GM21737 (cell line): ENCODE data around the gene ZBBX.

Source experiments
- ATAC-seq: cut with Tn5 transposase; IDR thresholded peaks from one replicate; pipeline ENCODE4 v1.9.1; 2021; ENCODE audit warnings: mild to moderate bottlenecking, moderate library complexity; ENCODE audit not compliant: unreplicated experiment

Gene ZBBX

GRCh38 chr3:167318996-167319615 is 61.0 kb downstream of the ZBBX start:
- no peak for ATAC-seq

GRCh38 chr3:167318306-167318705 is 61.8 kb downstream of the ZBBX start:
- no peak for ATAC-seq

DNA sequence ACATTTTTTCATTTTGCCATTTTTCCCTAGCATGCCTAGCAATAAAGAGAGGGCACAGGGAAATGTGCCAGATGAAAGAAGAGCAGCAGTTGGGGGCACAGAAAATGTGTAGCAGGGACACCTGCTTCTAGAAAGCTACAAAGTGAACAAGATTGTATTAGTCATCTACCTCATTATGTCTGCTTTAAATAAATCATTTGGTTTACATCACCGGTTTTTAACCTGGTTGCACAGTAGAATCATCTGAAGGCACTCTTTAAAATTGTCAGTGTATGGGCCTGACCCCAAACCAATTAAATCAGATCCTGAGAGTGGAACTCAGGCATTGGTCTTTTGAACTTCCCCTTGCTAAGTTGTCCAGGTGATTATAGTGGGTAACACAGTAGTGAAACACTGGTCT is 73.8 kb downstream of the ZBBX start:
- ATAC-seq, result no peak

DNA sequence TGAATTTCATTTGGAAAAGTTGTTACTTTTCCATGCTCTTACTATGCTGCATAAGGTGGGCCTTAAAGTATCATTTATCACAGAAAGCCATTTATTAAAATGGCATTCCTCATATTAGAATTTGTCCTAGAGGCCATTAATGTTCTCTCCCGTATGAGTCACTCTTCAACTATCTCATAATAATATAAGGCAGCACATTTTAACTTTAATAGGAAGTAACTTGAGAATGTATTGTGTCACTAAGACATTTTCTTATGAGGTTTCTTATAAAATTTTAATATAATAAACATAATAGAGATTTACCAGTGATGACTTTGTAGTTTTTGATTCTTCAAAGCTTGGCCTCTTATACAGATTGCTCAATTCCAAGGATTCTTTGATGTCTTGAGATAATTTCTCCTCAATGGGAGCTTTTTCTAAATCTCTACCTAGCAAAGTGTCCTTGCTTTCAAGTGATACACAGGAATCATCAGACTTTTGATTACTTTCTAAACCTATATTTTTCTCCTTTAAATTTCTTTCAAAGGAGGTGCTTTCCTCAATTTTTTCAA is 74.7 kb downstream of the ZBBX start:
- no peak for ATAC-seq

DNA sequence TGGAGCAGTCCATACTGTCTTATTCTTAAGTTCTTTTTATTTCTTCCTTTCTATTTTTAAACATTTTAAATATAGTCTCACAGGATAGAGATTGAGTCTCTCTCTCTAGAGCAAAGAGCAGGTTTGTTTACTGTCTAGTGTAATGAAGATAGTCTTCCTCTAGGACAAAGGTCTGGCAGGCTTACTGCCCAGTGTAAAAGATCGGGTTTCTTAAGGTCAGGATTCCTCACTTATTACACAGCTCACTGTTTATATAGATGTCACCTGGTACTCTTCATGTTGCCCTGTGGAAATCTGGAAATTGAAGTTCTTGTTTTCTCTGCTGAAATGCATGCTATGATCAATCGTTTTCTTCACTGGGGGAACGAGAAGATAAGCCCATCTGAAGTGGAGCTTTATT is 76.0 kb downstream of the ZBBX start:
- ATAC-seq, result no peak

GRCh38 chr3:167302678-167303077 is 77.4 kb downstream of the ZBBX start:
- ATAC-seq, result no peak

- ATAC-seq, result no peak
Measured at GRCh38 chr3:167300207-167300606, 79.9 kb downstream of the ZBBX start.

- ATAC-seq, result no peak
Measured at GRCh38 chr3:167289435-167289834, 90.7 kb downstream of the ZBBX start.

DNA sequence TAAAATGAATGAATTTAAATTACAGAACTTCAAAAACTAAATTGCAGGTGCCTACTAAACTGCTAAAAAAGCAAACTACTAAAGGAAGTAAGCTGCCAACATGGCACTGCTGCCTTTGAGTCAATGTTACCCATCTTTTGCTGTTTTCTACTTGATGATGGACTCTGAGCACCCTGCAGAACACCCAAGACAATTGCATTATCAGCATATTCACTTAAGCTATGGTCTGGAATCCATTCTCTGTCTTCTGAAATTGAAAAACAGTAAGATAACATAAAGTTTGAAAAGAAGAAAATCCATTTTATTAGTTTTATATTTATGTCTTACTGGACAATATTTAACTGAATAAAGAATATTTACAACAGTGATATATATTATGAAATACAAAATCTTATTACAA is 91.4 kb downstream of the ZBBX start:
- no peak for ATAC-seq

- ATAC-seq, result no peak
Measured at GRCh38 chr3:167287308-167287707, 92.8 kb downstream of the ZBBX start.

DNA sequence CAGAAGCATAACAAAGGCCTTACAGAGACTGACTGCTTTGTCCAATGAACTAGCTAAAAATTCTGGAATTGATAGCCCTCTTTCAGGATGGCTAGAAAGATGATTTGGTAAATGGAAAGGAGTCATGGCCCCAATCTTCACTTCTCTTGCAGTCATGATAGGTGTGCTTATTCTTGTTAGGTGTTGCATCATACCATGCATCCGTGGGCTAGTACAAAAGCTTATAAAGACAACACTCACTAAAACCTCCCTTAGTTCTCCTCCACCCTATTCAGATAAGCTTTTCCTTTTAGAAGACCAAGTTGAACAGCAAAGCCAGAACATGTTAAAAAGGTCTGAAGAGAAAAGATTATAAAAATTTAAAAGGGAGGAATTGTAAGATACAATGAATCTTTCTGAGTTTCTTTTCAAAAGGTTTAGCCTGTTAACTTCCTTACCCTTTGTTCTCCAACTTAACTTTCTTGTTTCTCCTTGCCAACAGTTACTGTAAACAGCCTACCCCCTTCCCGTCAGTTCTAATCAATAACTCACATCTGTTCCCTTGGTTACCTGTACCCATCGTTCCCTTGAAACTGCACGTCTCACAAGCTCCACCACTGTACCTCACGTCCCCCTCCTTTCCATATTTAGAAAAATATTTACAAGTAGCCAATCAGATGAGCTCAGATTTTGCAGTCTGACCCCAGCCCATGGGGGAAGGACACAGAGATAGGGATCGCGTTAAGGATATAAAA is 105.8 kb downstream of the ZBBX start:
- no peak for ATAC-seq

GRCh38 chr3:167253037-167253436 is 127.1 kb downstream of the ZBBX start:
- no peak for ATAC-seq

- ATAC-seq, result no peak
Measured at GRCh38 chr3:167251678-167252077, 128.4 kb downstream of the ZBBX start.

DNA sequence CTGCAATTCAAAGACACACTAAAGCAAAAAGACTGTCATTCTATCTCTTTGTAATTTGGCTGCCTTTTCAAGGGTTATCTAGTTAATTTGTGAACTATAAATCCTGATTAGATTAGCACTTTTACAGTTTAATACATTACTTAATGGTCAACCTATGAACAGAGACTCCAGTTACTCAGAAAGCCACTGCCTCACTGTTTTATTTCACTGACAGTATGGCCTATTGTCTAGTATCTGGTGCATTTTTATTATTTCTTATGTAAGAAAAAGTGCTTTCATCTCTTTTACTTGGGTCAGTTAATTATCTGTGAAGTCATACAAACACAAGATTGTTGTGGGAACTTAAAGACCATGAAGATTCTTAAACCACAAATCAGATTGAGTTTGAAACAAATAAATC is 133.8 kb downstream of the ZBBX start:
- ATAC-seq, result no peak

GRCh38 chr3:167241048-167241845 is 138.8 kb downstream of the ZBBX start:
- ATAC-seq, result no peak

- ATAC-seq, result no peak
Measured at GRCh38 chr3:167228135-167228534, 152.0 kb downstream of the ZBBX start.

- ATAC-seq, result no peak
Measured at GRCh38 chr3:167225821-167226220, 154.3 kb downstream of the ZBBX start.

GRCh38 chr3:167209011-167209410 is 171.1 kb downstream of the ZBBX start:
- no peak for ATAC-seq

- no peak for ATAC-seq
Measured at GRCh38 chr3:167203062-167203461, 177.0 kb downstream of the ZBBX start.

- no peak for ATAC-seq
Measured at GRCh38 chr3:167198949-167199600, 181.0 kb downstream of the ZBBX start.
